Measurements from ENCODE around the gene RNH1. TPM values are rescaled to one million over a fixed set of nuclear protein-coding genes. Genes with fewer than 3 reads are reported as not detected.
"Not testable (repeated sequence)": the region's sequence is repeated elsewhere in the genome, so short reads cannot be mapped to it uniquely, and the experiment has no call there.

Gene RNH1
- total and polyA plus RNA-seq, 7 experiments from 2014 or later: 98.6 to 243 (median 136) TPM

DNA sequence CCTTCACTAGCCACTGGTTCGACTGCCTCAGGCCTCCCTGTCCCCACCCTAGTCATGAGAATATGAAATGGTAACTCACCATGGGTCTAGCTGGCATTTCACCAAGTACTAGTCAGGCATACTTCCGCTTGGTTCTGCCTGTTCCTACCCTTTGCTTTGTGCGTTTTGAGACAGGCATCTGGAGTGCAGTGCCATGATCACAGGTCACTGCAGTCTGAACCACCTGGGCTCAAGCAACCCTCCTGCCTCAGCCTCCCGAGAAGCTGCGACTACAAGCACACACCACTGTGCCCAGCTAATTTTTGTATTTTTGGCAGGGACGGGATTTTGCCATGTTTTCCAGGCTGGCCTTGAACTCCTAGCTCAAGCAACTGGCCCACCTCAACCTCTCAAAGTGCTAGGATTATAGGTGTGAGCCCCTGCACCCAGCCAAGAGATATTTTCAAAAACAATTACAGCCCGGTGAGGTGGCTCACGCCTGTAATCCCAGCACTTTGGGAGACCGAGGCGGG, 14.2 kb upstream of the RNH1 start:
- ATAC-seq: no peak

DNA sequence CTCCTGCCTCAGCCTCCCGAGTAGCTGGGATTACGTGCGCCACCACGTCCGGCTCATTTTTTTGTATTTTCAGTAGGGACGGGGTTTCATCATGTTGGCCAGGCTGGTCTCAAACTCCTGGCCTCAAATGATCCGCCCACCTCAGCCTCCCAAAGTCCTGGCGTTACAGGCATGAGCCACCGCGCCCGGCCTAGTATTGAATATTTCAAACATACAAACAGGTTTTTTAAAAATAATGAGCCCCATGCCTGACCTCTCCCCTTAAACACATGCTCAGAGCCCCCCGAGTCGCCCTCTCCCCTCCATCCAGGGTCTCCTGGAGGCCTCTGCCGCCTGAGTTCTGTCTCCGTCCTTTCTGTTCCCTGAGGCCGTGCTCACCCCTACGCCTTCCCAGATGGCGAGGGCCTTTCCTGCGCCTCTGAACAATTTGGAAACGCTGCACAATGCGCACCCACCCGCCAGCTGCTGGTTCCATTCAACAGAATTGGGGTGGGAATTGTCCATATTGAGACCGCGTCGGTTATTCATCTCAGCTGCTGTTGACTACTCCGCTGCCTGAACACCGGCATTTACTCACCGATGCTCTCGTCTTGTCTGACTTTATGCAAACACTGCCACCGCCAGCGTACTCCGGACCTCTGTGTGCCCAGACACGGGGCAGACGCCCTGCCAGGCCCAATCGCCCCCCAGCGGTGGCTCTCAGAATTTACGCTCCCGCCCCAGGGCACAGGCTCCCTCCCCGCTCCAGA, 13.6 kb upstream of the RNH1 start:
- ChIA-PET POLR2A (interaction anchor here (0.8 kb wide), 1 partner anchor 67 kb away, joined by 4 read pairs; no protein-coding TSS in a partner anchor), CTCF (no interaction called here)
- H3K4me3 ChIP-seq (ENCODE audit: low read length): no peak overlapping the region
- intact Hi-C loops (cut with micrococcal nuclease): no loop called here
- H3K4me1 ChIP-seq (ENCODE audit: control insufficient read depth in 2 of 2, insufficient read depth in 2 of 2, low read length in 2 of 2): peaks cover 4% of the 10 kb centered on the region in 2 donors
- Mint-ChIP-seq H3K4me3 (no peak overlapping the region), H3K36me3 (peaks cover 0 to 8% (median 0%) of the 10 kb centered on the region in 5 donors), H3K9me3 (peaks cover 0 to 14% (median 5%) of the 10 kb centered on the region in 11 donors), H3K27ac (no peak overlapping the region), H3K4me1 (peaks cover 2 to 8% (median 4%) of the 10 kb centered on the region in 7 donors), H3K27me3 (no peaks in the 10 kb centered on the region)
- DNase-seq: no peak
- no peak for ATAC-seq
- no peaks in the 10 kb centered on the region for H3K27me3 ChIP-seq (ENCODE audit: control insufficient read depth in 2 of 2, insufficient read depth in 2 of 2, low read length in 2 of 2)
- peaks cover 0 to 5% (median 0%) of the 10 kb centered on the region in 3 experiments for H3K9me3 ChIP-seq (ENCODE audit: control insufficient read depth in 2 of 3, low read length in 3 of 3)
- H3K36me3 ChIP-seq (ENCODE audit: control insufficient read depth in 2 of 3, insufficient read depth in 3 of 3, low read length in 3 of 3): no peaks in the 10 kb centered on the region
- no peak overlapping the region for H3K27ac ChIP-seq (ENCODE audit: low read depth, low read length)

More for the DNA sequence above, 14.2 kb upstream of the RNH1 start:
- Mint-ChIP-seq H3K4me1 (peaks cover 2 to 8% (median 4%) of the 10 kb centered on the region in 7 donors), H3K27ac (no peak overlapping the region), H3K27me3 (no peaks in the 10 kb centered on the region), H3K36me3 (peaks cover 0 to 5% (median 0%) of the 10 kb centered on the region in 5 donors), H3K4me3 (no peak overlapping the region), H3K9me3 (peaks cover 0 to 13% (median 4%) of the 10 kb centered on the region in 11 donors)
- H3K27me3 ChIP-seq (ENCODE audit: control insufficient read depth in 2 of 2, insufficient read depth in 2 of 2, low read length in 2 of 2): no peaks in the 10 kb centered on the region
- intact Hi-C loops (cut with micrococcal nuclease): no loop called here
- H3K4me3 ChIP-seq (ENCODE audit: low read length): no peak overlapping the region
- POLR2A ChIA-PET: interaction anchor here (1.2 kb wide), 1 partner anchor 12 kb away, joined by 3 read pairs; no protein-coding TSS in a partner anchor
- CTCF ChIA-PET: interaction anchor here (0.5 kb wide), 1 partner anchor 219 kb away, joined by 6 read pairs; no protein-coding TSS in a partner anchor
- no peak overlapping the region for H3K27ac ChIP-seq (ENCODE audit: low read depth, low read length)
- no peaks in the 10 kb centered on the region for H3K36me3 ChIP-seq (ENCODE audit: control insufficient read depth in 2 of 3, insufficient read depth in 3 of 3, low read length in 3 of 3)
- H3K9me3 ChIP-seq (ENCODE audit: control insufficient read depth in 2 of 3, low read length in 3 of 3): peaks cover 0 to 5% (median 0%) of the 10 kb centered on the region in 3 experiments
- DNase-seq: no peak
- H3K4me1 ChIP-seq (ENCODE audit: control insufficient read depth in 2 of 2, insufficient read depth in 2 of 2, low read length in 2 of 2): peaks cover 4% of the 10 kb centered on the region in 2 donors

DNA sequence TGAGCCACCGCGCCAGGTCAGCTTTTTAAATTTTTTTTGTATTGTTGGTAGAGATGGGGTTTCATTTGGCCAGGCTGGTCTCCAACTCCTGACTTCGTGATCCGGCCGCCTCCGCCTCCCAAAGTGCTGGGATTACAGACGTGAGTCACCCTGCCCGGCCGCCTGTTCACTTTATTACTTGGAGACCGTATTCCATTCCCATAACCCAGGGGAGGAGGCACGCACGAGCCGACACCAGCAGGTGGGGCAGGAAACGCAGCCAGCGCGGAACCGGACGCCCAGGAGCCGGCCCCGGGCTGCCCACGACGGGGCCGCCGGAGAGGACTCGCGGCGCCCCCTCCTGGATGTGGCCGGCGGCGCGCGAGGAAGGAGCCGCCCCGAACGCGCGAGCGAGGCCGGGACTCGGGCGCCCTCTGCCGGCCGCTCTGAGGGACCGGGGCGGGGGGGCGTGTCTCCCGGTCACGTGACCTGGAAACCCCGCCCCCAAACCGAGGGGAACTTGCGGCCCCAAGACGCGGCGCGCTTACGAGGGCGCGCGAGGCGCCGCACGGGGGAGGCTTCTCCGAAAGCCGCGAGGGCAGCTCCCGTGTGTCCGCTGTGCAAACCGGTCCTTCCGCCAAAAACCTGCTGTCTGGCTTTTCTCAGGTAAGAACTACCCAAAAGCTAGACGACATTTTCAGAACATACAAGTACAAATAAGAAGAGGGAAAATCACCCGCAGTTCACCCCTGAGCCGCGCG, 11.6 kb upstream of the RNH1 start:
- H3K9me3 Mint-ChIP-seq: peaks cover 0 to 14% (median 5%) of the 10 kb centered on the region in 11 donors
- DNase-seq: peak; percentile 69 to 94 (median 87)
- intact Hi-C loops (cut with micrococcal nuclease): loop anchor here (1.0 kb wide), 3 partner anchors 11 to 70 kb away; partner anchors contain the start of genes HRAS (in 2 of the 2) and RNH1 (in 2 of the 2)
- peaks cover 4% of the 10 kb centered on the region in 2 donors for H3K4me1 ChIP-seq (ENCODE audit: control insufficient read depth in 2 of 2, insufficient read depth in 2 of 2, low read length in 2 of 2)
- no peaks in the 10 kb centered on the region for H3K36me3 ChIP-seq (ENCODE audit: control insufficient read depth in 2 of 3, insufficient read depth in 3 of 3, low read length in 3 of 3)
- peaks cover 0 to 5% (median 0%) of the 10 kb centered on the region in 3 experiments for H3K9me3 ChIP-seq (ENCODE audit: control insufficient read depth in 2 of 3, low read length in 3 of 3)
- peak; percentile 99 for ATAC-seq
- peaks cover 0 to 16% (median 0%) of the 10 kb centered on the region in 5 donors for H3K36me3 Mint-ChIP-seq
- H3K4me1 Mint-ChIP-seq: peaks cover 2 to 8% (median 4%) of the 10 kb centered on the region in 7 donors
- H3K4me3 Mint-ChIP-seq: peak overlapping the region; percentile 81 to 91 (median 87)
- POLR2A ChIA-PET: interaction anchor here (0.6 to 2.0 kb wide), 6 partner anchors 12 to 251 kb away, joined by 3 to 6 read pairs (median 4); partner anchors contain the start of gene RNH1
- H3K27ac ChIP-seq (ENCODE audit: low read depth, low read length): peak overlapping the region; percentile 58
- H3K27me3 Mint-ChIP-seq: no peaks in the 10 kb centered on the region
- H3K4me3 ChIP-seq (ENCODE audit: low read length): peak overlapping the region; percentile 28
- H3K27me3 ChIP-seq (ENCODE audit: control insufficient read depth in 2 of 2, insufficient read depth in 2 of 2, low read length in 2 of 2): no peaks in the 10 kb centered on the region
- CTCF ChIA-PET: interaction anchor here (0.6 to 1.7 kb wide), 7 partner anchors 9 to 213 kb away, joined by 3 to 8 read pairs (median 5); partner anchors contain the start of genes LRRC56 and SIGIRR
- peak overlapping the region; percentile 70 to 92 (median 85) for H3K27ac Mint-ChIP-seq

DNA sequence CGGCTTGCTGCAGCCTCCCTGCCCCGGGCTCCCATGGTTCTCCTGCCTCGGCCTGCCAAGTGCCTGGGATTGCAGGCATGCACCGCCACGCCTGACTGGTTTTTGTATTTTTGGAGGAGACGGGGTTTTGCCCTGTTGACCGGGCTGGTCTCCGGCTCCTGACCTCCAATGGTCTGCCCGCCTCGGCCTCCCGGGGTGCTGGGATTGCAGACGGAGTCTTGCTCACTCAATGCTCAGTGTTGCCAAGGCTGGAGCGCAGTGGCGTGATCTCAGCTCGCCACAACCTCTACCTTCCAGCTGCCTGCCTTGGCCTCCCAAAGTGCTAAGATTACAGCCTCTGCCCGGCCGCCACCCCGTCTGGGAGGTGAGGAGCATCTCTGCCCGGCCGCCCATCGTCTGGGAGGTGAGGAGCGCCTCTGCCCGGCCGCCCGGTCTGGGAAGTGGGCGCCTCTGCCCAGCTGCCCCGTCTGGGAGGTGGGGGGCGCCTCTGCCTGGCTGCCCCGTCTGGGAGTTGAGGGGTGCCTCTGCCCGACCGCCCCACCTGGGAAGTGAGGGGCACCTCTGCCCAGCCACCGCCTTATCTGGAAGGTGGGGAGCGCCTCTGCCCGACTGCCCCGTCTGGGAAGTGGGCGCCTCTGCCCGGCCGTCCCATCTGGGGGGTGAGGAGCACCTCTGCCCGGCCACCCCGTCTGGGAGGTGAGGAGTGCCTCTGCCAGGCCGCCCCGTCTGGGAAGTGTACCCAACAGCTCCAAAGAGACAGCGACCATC, 10.1 kb upstream of the RNH1 start:
- ATAC-seq; H3K27me3 Mint-ChIP-seq; H3K27ac Mint-ChIP-seq; H3K4me3 ChIP-seq (ENCODE audit: low read length); H3K4me3 Mint-ChIP-seq; H3K36me3 ChIP-seq (ENCODE audit: control insufficient read depth in 2 of 3, insufficient read depth in 3 of 3, low read length in 3 of 3); intact Hi-C loops (cut with micrococcal nuclease); H3K27ac ChIP-seq (ENCODE audit: low read depth, low read length); H3K27me3 ChIP-seq (ENCODE audit: control insufficient read depth in 2 of 2, insufficient read depth in 2 of 2, low read length in 2 of 2); H3K9me3 ChIP-seq (ENCODE audit: control insufficient read depth in 2 of 3, low read length in 3 of 3); H3K4me1 ChIP-seq (ENCODE audit: control insufficient read depth in 2 of 2, insufficient read depth in 2 of 2, low read length in 2 of 2); DNase-seq; H3K4me1 Mint-ChIP-seq: not testable (repeated sequence)
- CTCF ChIA-PET: interaction anchor here (0.6 to 1.2 kb wide), 2 partner anchors 8 to 531 kb away, joined by 3 to 7 read pairs; no protein-coding TSS in a partner anchor
- H3K36me3 Mint-ChIP-seq: peaks cover 0 to 16% (median 6%) of the 10 kb centered on the region in 5 donors
- POLR2A ChIA-PET: interaction anchor here (0.8 to 2.0 kb wide), 2 partner anchors 18 to 38 kb away, joined by 3 to 5 read pairs; partner anchors contain the start of gene HRAS
- H3K9me3 Mint-ChIP-seq: peaks cover 0 to 14% (median 5%) of the 10 kb centered on the region in 11 donors

DNA sequence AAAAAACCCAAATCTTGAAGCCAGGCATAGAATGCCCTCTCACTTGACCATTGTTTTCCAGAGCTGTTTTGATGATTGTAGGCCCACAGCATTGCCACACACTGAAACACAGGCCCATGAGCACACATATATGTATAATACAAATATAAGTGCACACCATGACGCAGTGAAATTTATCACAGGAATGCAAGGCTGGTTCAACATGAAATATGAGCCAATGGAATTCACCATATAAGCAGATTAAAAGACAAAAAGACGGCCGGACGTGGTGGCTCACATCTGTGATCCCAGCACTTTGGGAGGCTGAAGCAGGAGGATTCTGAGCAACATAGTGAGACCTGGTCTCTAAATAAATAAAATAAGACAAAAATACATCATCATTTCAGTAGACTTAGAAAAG, 9.4 kb upstream of the RNH1 start:
- peak overlapping the region in 2 of 9 donors; percentile 19 to 27 for H3K27ac Mint-ChIP-seq
- ATAC-seq (no peak), DNase-seq (no peak)
- Histone ChIP-seq H3K27ac (ENCODE audit: low read depth, low read length) (no peak overlapping the region), H3K36me3 (ENCODE audit: control insufficient read depth in 2 of 3, insufficient read depth in 3 of 3, low read length in 3 of 3) (peaks cover 0 to 2% (median 0%) of the 10 kb centered on the region in 3 experiments), H3K4me3 (ENCODE audit: low read length) (no peak overlapping the region), H3K9me3 (ENCODE audit: control insufficient read depth in 2 of 3, low read length in 3 of 3) (peaks cover 0 to 5% (median 0%) of the 10 kb centered on the region in 3 experiments), H3K27me3 (ENCODE audit: control insufficient read depth in 2 of 2, insufficient read depth in 2 of 2, low read length in 2 of 2) (no peaks in the 10 kb centered on the region), H3K4me1 (ENCODE audit: control insufficient read depth in 2 of 2, insufficient read depth in 2 of 2, low read length in 2 of 2) (peaks cover 4% of the 10 kb centered on the region in 2 donors)
- ChIA-PET CTCF (interaction anchor here (0.6 kb wide), 1 partner anchor 532 kb away, joined by 3 read pairs; no protein-coding TSS in a partner anchor), POLR2A (no interaction called here)
- no peaks in the 10 kb centered on the region for H3K27me3 Mint-ChIP-seq
- peak overlapping the region in 1 of 10 donors; percentile 10 for H3K4me3 Mint-ChIP-seq
- peaks cover 0 to 19% (median 6%) of the 10 kb centered on the region in 5 donors for H3K36me3 Mint-ChIP-seq
- H3K4me1 Mint-ChIP-seq: peaks cover 2 to 8% (median 4%) of the 10 kb centered on the region in 7 donors
- H3K9me3 Mint-ChIP-seq: peaks cover 0 to 14% (median 5%) of the 10 kb centered on the region in 11 donors
- intact Hi-C loops (cut with micrococcal nuclease): no loop called here

Data from naive thymus-derived CD4-positive, alpha-beta T cell (primary cell).